SK-MEL-5 (cell line): Measurements from ENCODE around the gene WNT6. TPM values are rescaled to one million over a fixed set of nuclear protein-coding genes. Genes with fewer than 3 reads are reported as not detected.

ENCODE experiments used
- DNase-seq: peaks from one replicate; pipeline ENCODE4 v3.0.0-alpha.2; 2016; ENCODE audit warnings: low read depth, low spot score
- in situ Hi-C: cut with HindIII; loops from 2 replicates; pipeline ENCODE4 v1.10.0; 2016; ENCODE audit warnings: low sequenced_read_pairs, high pct_unique_total_duplicates, low pct_unique_long_range_greater_than_20kb
- total RNA-seq: library from RNA; depleted of rRNA; stranded (reverse); fragments of >200 nt; shearing (Covaris generic); gene quantifications from 2 replicates; pipeline ENCODE4 v1.2.3, GENCODE V29; 2014

WNT6 gene
- total RNA-seq, 1 experiment from 2014 or later: not detected

GRCh38 chr2:218881744-218882460, 22.3 kb downstream of the WNT6 start:
- no peak for DNase-seq
- in situ Hi-C loops: no loop called here

DNA sequence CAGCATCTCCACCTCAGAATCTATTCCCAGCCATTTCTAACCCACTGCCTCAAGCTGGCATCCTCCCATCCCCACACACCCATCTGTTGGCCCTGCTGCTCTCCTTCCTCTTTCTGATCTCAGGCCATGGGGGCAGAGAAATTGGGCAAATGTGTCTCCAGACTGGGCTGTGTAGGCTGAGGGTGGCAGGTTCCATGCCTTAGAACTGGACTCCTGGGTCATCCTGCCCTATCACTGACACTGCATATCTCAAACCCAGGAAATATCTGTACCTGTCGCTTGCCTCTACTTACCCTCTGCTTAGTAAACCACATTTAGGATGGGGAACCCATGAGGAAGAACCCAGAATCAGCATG, 22.8 kb downstream of the WNT6 start:
- in situ Hi-C loops: no loop called here

GRCh38 chr2:218882866-218883366, 23.3 kb downstream of the WNT6 start:
- in situ Hi-C loops: no loop called here
- DNase-seq: no peak

More for the DNA sequence above, 22.8 kb downstream of the WNT6 start:
- DNase-seq: no peak

GRCh38 chr2:218883491-218884490, 24.2 kb downstream of the WNT6 start:
- no peak for DNase-seq
- in situ Hi-C loops: no loop called here

DNA sequence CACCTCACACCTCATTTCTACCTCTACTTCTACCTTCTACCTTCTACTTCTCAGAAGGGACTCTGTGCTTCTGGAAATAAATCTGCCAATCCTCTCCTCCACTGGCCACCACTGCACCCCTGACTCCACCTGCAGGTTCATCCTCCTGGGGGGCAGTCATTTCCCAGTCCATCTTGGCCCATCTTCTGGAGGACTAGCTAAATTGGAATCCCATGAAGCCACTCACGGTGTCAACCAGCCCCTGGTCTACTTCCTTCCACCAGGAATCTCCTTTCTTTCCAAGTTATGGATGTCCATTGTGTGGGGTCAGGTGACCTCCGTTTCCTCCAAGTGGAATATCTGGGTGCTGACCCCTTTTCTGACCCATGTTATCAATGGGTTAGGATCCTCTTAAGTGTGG, 24.9 kb downstream of the WNT6 start:
- DNase-seq: no peak
- in situ Hi-C loops: no loop called here

GRCh38 chr2:218885981-218886947, 26.7 kb downstream of the WNT6 start:
- no peak for DNase-seq
- in situ Hi-C loops: no loop called here

DNA sequence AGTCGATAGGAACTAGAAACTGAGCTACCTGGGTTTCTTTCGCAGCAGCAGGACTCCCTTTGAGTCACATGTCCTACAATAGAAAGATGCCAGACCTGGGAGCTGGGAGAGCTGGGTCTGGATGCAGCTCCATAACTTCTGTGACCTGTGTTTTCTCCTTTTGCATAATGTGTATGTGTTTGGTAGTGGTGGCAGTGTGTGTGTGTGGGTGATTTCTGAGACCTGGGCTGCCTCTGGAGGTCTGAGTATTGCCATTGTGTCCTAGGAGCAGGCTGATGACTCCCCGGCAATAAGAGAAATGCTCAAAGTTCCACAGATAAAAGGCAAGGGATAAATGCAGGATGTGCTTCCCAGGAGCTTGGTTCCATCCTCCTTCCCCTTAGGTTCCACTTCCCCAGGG, 27.5 kb downstream of the WNT6 start:
- in situ Hi-C loops: no loop called here
- DNase-seq: no peak

- in situ Hi-C loops: no loop called here
- DNase-seq: no peak
These were observed 28.7 kb downstream of the WNT6 start for GRCh38 chr2:218888341-218888740.

GRCh38 chr2:218889937-218890336, 30.3 kb downstream of the WNT6 start:
- in situ Hi-C loops: no loop called here
- DNase-seq: no peak

- no peak for DNase-seq
- in situ Hi-C loops: no loop called here
These were observed 30.8 kb downstream of the WNT6 start for GRCh38 chr2:218890369-218890768.

- in situ Hi-C loops: no loop called here
- no peak for DNase-seq
These were observed 31.9 kb downstream of the WNT6 start for GRCh38 chr2:218891275-218892135.

- in situ Hi-C loops: no loop called here
These were observed 33.2 kb downstream of the WNT6 start for GRCh38 chr2:218892693-218893348.

GRCh38 chr2:218893349-218894150, 33.9 kb downstream of the WNT6 start:
- DNase-seq: no peak
- in situ Hi-C loops: no loop called here

More at GRCh38 chr2:218892693-218893348, 33.2 kb downstream of the WNT6 start:
- DNase-seq: peak; percentile 34

GRCh38 chr2:218894151-218894879, 34.7 kb downstream of the WNT6 start:
- DNase-seq: no peak
- in situ Hi-C loops: no loop called here

GRCh38 chr2:218894880-218895157, 35.2 kb downstream of the WNT6 start:
- in situ Hi-C loops: no loop called here
- DNase-seq: no peak
